GM18909 (cell line): ENCODE results near the gene FBL.
"Not testable (repeated sequence)": the region's sequence is repeated elsewhere in the genome, so short reads cannot be mapped to it uniquely, and the experiment has no call there.

Source experiments
- ATAC-seq: cut with Tn5 transposase; IDR thresholded peaks from one replicate; pipeline ENCODE4 v1.9.1; 2021; ENCODE audit warnings: mild to moderate bottlenecking; ENCODE audit not compliant: unreplicated experiment, poor library complexity

The FBL gene

DNA sequence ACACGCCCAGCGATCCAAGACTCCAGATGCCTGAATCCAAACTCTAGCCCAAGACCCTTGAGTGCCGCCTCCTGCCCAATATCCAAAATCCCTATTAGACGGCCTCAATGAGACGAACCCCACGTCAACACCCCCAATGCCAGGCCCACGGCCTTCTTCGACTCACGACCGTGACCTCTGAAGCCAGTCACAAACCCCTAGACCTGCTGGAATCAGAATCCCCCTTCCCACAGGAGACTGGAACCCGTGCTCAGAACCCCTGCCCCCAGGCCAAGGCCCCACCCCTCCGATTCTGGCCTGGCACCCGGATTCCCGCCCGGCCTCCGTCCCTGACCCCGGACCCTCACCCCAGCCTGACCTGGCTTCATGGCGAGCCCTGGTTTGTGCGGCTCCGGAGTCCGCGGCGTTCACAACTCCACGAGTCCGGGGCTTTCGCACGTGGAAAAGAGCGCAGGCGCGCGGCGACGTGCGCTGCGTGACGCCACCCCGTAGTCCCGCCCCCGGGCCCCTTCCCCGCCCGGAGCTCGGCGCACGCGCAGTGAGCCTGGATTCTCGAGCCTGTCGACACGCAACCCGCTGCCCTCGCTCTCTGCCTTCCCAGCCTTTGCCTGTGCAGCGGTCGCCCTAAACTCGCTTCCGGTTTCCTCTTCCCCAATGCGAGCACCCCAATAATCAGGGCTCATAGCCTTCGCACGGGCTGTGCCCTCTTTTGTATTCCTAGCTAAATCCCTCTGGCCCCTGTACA is at the start of gene FBL:
Gene FBL (minus strand): TSS at position 447 of the 745 bp plus-strand sequence. CDS start 79 bp downstream, at position 368.
- ATAC-seq, result peak; percentile 72

DNA sequence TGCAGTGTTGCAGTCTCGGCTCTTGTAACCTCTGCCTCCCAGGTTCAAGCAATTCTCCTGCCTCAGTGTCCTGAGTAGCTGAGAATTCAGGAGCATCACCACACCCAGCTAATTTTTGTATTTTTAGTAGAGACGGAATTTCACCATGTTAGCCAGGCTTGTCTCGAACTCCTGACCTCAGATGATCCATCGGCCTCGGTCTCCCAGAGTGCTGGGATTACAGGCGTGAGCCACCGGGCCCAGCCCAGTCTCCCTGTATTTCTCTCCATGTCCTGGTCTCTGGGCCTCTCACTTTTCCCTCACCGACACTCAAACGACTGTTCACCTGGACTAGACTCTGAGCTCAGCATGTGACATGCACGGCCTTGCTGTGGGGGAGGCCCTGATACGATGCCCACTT is 48.9 kb upstream of the FBL start:
- not testable (repeated sequence) for ATAC-seq

DNA sequence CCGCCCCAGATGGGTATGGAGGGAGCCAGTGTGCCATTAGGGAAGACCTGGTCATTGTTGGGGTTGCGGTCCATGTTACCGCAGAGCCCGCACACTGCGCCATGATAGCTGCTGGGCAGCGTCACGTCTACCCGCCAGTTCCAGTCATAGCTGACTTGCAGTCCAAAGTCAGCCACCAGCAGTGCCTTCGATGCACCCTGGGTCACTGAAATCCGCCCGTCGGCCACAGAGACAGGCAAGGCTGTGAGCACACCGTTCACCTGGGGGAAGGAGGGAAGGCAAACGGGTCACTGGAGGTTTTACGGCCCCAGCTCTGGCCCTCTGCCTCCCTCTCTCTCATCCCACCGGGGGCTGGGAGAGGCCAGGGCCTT is 48.0 kb upstream of the FBL start:
- not testable (repeated sequence) for ATAC-seq

DNA sequence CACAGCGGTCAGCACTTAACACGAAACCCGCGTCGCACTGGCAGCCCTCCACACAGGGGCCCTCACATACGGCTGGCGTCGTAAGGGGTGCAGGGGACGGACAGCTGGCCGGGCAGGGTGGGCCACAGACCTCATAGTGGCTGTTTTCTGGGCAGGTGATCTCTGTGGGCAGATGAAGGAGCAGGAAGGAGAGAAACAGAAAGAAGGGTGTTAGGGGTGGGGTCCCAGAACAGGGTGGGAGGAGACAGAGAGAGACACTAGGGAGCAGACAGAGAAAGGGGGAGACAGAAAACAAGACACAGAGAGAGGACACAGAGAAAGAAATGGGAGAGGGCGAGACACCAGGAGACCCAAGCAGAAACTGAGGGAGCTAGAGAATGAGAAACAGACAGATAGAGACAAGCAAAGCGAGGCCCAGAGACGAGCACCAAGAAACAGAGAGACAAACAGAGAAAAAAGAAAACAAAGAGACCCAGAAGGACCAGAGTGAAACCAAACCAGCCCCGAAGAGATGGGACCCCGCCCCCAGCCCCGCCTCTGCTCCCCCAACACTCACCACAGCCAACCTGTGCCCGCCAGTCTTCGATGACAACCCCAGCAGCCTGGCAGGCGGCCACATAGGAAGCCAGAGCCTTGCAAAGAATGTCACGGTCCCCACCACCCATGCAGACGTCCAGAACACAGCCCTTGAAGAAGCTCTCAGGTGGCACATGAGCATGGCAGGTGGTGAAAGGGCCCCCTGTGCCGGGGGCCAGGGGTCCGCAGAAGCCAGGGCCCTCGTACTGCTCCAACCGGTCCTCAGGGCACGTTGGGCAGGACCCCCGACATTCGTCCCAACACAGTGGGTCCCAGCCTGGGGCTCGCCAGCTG is 47.4 kb upstream of the FBL start:
- ATAC-seq, result not testable (repeated sequence)

DNA sequence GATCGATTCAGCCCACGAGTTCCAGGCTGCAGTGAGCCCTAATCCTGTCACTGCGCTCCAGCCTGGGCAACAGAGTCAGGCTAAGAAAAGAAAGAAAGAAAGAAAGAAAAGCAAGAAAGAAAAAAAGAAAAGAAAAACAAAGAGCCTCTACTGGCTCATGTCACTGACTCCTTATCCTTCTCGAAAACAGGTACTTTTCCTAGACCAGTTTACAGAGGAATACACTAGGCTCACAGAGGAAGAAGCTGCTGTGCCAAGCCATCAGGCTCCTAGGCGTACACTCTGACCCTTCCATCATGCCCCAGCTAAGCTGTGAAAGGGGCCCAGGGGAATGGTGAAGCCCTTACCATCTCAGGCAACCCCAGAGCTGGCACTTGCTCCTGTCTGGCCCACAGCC is 46.3 kb upstream of the FBL start:
- ATAC-seq, result not testable (repeated sequence)

DNA sequence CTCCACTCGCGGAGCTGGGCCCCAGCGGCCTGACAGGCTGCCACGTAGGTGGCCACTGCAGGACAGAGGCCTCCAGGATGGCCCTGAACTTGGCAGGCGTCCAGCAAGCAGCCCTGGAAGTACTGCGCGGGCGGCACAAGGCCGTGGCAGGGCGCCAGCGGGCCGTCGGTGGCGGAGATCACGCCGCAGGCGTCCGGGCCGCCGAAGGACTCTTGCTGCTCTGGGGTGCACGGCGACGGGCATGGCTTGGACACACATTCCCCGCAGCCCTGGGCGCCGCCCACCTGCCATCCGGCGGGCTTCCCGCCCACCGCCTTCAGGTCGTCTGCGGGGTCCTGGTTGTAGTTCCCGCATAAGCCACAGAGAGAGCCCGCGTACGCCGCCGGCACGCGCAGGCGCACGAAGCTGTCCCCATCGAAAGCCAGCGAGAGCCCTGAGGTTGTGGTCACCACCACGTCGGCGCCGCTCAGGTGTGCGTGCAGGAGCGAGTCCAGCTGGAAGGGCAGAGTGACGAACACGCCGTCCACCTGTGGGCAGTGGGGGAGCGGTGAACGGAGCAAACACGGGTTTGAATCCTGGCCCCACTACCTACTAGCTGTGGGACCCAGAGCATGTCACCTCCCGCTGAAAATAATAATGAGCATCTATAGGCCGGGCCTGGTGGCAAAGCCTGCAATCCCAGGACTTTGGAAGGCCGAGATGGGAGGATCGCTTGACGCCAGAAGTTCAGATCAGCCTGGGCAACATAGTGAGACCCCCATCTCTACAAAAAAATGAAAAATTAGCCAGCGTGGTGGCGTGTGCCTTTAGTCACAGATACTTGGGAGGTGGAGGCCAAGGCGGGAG is 45.7 kb upstream of the FBL start:
- ATAC-seq, result not testable (repeated sequence)

DNA sequence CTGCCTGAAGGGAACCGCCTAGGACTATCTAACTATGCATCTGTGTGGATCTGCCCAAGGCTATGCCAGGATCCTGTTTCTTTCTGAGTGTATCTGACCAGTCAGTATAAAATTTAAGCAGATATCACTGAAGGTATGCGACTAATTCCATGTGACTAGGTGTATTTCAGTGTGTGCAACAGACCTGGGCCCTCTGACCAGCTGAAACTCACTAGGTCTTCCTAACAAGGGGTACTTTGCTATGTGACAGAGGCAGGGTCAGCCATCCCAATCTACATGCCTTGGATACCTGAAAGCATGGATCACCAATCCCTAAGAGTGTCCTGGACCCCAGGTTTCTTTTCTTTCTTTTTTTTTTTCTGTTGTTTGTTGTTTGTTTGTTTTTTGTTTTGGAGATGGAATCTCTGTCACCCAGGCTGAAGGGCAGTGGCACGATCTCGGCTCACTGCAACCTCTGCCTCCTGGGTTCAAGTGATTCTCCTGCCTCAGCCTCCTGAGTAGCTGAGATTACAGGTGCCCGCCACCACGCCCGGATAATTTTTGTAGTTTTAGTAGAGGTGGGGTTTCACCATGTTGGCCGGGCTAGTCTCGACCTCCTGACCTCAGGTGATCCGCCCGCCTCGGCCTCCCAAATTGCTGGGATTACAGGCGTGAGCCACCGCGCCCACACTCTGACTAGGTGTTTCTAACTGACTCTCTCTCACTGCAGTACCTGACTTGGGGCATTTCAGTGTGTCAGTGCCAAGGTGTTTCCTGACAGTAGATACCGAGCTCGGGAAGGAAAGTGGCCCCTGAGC is 44.8 kb upstream of the FBL start:
- ATAC-seq, result no peak

DNA sequence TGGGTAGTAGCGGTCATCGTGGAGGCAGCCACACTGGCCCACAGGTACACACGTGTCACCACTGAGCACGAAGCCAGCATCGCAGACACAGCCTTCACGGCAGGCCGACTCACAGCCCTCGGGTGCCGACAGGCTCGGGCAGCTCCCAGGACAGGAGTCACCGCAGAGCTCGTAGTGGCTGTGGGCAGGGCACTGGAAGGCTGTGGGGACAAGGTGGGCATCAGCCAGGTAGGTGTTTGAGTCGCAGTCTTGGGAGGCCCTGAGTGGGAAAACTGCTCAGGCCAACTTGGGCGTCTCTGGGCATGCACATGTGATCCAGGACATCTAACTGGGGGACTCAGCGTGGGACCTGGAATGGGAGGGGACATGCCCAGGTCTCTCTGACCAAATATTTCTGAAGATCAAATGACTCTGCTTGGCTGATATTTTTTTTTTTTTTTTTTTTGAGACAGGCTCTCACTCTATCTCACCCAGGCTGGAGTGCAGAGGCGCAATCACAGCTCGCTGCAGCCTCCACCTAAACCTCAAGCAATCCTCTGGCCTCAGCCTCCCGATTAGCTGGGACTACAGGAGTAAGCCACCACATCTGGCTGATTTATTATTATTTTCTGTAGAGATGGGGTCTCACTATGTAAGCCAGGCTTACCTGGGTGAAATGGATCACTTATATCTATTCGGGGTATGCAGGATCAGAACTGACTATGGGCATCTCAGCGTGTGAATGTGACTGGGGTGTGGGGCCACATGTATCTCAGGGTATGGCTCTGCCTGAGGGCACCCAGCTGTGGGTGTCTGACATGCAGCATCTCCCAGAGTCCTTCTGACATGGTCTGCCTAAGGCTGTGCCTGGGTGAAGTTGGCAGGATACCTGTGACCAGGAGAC is 43.9 kb upstream of the FBL start:
- not testable (repeated sequence) for ATAC-seq

DNA sequence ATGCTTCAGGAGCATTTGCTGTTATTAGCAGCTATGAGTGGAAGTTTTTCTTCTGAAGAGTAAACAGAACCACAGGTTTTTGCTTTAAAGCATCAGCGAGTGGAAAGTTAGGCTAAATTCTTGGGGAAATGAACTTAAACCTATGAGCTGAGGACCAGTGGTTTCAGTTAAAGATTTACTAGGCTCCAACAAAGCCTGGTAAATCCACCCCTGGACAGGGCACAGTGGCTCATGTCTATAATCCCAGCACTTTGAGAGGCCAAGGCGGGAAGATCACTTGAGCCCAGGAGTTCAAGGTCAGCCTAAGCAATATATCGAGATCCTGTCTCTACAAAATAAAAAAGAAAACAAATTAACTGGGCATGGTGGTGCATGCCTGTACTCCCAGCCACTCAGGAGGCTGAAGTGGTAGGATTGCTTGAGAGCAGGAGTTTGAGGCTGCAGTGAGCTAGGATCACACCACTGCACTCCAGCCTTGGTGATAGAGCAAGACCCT is 41.3 kb upstream of the FBL start:
- not testable (repeated sequence) for ATAC-seq

DNA sequence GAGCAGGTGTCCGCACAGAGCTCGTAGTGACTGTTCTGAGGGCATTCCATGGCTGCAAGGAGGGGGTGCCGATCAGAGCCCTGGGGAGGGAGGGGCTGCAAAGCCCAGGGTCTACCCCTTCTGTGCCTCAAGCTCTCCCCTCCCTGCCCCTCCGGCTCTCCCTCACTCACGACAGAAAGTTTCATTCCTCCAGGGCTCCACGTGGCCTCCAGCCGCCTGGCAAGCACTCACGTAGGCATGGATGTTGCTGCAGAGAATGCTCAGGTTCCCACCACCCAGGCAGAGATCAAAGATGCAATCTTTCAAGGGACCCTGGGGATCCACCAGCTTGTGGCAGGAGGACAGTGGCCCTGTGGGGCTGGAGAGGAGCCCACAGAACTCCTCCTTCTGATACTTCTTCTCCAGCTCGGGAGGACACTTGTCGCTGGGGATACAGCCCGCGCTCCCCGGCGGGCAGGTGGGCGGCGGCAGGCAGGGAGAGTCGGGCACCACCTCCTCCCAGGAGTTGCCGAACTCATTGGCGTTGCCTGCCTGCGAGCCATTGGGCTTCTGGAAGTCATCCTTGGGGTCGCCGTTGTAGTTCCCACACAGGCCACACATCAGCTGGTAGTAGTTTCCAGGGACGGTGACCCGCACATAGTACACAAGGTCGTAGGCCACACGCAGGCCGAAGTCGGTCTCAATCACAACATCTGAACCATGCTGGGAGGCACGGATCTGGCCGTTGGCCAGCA is 39.8 kb upstream of the FBL start:
- not testable (repeated sequence) for ATAC-seq

DNA sequence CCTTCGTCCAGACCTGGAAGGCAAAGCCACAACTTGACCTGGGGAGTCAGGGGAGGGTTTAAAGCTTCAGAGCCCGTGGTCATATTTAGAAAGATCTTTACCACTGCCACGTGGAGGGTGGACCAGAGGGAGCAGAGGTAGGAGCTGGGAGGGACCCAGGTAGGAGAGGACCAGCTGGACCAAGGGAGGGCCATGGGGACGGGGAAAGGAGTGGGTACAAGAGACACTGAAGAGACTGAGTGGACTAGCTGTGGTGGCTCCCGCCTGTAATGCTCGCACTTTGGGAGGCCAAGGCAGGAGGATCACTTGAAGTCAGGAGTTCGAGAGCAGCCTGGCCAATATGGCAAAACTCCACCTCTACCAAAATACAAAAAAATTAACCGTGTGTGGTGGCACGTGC is 38.5 kb upstream of the FBL start:
- ATAC-seq, result not testable (repeated sequence)

DNA sequence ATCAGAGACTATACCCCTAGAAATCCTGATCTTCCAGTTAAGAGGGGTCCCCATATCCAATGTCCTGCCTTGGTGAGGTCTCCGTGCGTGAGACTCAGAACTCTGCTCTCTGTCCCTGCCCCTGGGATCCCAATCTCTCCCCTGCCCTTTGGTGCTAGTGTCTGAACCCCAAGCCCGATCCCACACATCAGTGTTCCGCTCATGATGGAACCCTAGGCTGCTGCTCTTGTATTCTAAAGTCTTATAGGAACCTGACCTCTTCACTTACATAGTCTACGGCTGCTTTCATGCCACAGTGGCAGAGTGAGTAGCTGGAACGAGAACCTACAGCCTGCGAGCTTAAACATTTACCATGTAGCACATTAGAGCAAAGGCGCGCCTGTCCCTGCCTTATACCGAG is 36.5 kb upstream of the FBL start:
- not testable (repeated sequence) for ATAC-seq

DNA sequence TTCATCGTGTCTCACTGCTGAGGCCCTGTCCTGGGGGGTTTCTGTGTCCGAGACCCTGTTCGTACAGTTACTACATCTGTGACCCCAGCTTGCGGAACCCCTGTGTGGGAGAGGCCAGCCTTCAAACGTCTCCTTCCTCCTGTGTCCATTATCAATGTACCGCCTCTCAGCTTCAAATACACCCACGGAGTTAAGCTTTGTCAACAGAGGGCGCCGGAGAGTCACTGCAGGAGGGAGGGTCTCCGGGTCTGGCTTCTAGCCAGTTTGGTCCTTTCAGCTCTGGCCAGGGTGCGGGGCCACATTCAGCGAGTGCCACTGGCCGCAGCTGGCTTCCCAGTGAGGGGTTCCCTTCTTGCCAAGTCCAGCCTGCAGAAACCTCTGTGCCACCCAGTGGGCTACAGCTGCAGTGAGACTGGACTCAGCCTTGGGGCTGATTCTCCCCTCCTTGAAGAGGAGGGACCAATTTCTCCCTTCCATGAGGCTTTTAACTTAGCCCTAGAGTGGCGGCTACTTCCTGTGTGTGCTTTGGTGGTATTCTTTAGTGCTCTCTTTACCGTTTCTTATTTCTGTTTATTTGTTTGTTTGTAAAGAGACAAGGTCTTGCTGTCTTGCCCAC is 35.4 kb upstream of the FBL start:
- ATAC-seq, result not testable (repeated sequence)

DNA sequence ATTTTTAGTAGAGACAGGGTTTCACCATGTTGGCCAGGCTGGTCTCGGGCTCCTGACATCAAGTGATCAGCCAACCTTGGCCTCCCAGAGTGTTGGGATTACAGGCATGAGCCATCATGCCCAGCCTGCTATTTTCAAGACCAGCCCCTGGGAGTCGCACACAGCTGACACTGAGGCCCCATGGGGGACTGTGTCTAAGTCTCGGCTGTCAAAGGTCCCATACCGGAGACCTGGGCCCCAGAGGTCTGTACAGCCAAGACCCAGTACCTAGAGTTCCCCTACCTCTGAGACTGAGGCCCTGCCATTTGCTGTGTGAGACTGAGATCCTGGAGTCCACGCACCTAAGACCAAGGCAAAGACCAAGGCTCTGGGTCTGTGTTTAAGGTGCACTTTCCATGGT is 34.1 kb upstream of the FBL start:
- ATAC-seq, result not testable (repeated sequence)

DNA sequence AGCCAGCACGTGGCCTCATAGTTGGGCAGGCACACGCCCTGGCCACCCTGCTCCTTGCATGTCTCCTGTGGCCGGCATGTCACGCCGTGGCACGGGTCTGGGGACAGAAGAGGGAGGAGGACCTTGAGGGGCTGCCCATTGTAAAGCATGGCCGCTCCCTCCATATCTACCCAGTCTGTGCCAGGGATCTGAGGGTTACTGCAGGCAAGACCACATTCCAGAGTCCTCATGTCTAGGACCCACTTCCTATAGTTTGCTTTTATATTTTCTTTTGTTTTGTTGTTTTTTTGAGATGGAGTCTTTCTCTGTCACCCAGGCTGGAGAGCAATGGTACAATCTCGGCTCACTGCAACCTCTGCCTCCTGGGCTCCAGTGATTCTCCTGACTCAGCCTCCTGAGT is 33.6 kb upstream of the FBL start:
- ATAC-seq, result not testable (repeated sequence)

DNA sequence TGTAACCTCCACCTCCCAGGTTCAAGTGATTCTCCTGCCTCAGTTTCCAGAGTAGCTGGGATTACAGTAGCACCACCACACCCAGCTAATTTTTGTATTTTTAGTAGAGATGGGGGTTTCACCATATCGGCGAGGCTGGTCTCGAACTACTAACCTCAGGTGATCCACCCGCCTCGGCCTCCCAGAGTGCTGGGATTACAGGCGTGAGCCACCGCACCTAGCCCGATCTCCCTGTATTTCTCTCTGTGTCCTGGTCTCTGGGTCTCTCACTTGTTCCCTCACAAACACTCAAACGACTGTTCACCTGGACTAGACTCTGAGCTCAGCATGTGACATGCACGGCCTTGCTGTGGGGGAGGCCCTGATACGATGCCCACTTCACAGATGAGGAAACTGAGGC is 32.7 kb upstream of the FBL start:
- ATAC-seq, result not testable (repeated sequence)

DNA sequence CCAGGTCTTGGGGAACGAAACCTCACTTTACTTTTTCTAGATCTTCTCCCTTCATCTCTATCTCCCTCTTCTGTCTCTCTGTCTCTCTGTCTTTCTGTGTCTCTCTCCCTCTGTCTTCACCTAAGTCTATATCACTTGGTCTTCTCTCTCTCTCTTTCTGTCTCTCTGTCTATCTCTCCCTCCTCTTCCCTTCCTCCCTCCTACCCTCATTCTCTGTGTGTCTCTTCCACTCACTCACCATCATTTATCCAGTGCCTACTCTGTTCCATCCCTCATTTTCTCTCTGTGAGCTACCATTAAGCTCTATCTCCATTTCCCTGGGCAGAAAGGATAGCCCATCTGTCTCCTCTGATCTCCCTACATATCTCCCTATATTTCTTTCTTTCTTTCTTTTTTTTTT is 32.2 kb upstream of the FBL start:
- no peak for ATAC-seq

DNA sequence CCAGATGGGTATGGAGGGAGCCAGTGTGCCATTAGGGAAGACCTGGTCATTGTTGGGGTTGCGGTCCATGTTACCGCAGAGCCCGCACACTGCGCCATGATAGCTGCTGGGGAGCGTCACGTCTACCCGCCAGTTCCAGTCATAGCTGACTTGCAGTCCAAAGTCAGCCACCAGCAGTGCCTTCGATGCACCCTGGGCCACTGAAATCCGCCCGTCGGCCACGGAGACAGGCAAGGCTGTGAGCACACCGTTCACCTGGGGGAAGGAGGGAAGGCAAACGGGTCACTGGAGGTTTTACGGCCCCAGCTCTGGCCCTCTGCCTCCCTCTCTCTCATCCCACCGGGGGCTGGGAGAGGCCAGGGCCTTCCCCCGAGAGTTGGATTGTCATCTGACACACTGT is 31.8 kb upstream of the FBL start:
- not testable (repeated sequence) for ATAC-seq
